A673 (cell line): ENCODE data around the gene FGF11. TPM values are rescaled to one million over a fixed set of nuclear protein-coding genes. Genes with fewer than 3 reads are reported as not detected.

Source experiments
- BruUV-seq: library from RNA; stranded (reverse); fragments of 400-500 nt; replicated peaks from 2 replicates; lab custom pipeline; 2021; lab: Mats Ljungman, UMichigan
- CTCF ChIA-PET: fragments of 300-600 bp; sonication (Branson Sonifier 250); formaldehyde crosslinking; loops from one replicate; lab custom pipeline; 2022; ENCODE audit warnings: antibody characterized with exemption; lab: Charles Lee
- POLR2A ChIA-PET: fragments of 300-600 bp; sonication (Branson Sonifier 250); formaldehyde crosslinking; loops from one replicate; lab custom pipeline; 2022; ENCODE audit warnings: antibody characterized with exemption; ENCODE audit not compliant: low non-redundant PET; lab: Charles Lee
- DNase-seq: peaks from one replicate; pipeline ENCODE4 v3.0.0-alpha.2; 2015; ENCODE audit warnings: low spot score
- H3K27ac ChIP-seq: fragments of 200-600 bp; sonication (generic); 2 replicates; pipeline ENCODE4 v1.5.1; 2016; ENCODE audit warnings: mixed run types, low read depth, mild to moderate bottlenecking, mixed read lengths, antibody characterized with exemption, low read length; ENCODE audit not compliant: poor library complexity, severe bottlenecking
- H3K27me3 ChIP-seq: fragments of 200-600 bp; sonication (generic); replicated peaks from 2 replicates; pipeline ENCODE4 v1.6.1; 2017; ENCODE audit warnings: mixed run types, low read depth, mild to moderate bottlenecking, mixed read lengths, antibody characterized with exemption, low read length; ENCODE audit not compliant: insufficient read depth, poor library complexity
- H3K36me3 ChIP-seq: fragments of 200-600 bp; sonication (generic); 2 replicates; pipeline ENCODE4 v1.6.1; 2016; ENCODE audit warnings: mixed run types, mild to moderate bottlenecking, mixed read lengths, antibody characterized with exemption, low read length; ENCODE audit not compliant: insufficient read depth, poor library complexity, severe bottlenecking
- H3K4me1 ChIP-seq: fragments of 200-600 bp; sonication (generic); 2 replicates; pipeline ENCODE4 v1.6.1; 2017; ENCODE audit warnings: mixed run types, mild to moderate bottlenecking, mixed read lengths, antibody characterized with exemption, low read length; ENCODE audit not compliant: insufficient read depth, poor library complexity, severe bottlenecking
- H3K4me3 ChIP-seq: fragments of 200-600 bp; sonication (generic); 2 replicates; pipeline ENCODE4 v1.5.1; 2016; ENCODE audit warnings: low read depth, mixed run types, mild to moderate bottlenecking, mixed read lengths, low read length; ENCODE audit not compliant: poor library complexity, severe bottlenecking
- H3K9me3 ChIP-seq: fragments of 200-600 bp; sonication (generic); 2 replicates; pipeline ENCODE4 v1.6.1; 2016; ENCODE audit warnings: mixed run types, low read depth, mild to moderate bottlenecking, mixed read lengths, antibody characterized with exemption, low read length; ENCODE audit not compliant: poor library complexity, severe bottlenecking
- EZH2 ChIP-seq: fragments of 200-600 bp; sonication (generic); IDR thresholded peaks from 2 replicates; pipeline ENCODE4 v1.6.1; 2017; ENCODE audit warnings: borderline replicate concordance, low read depth, mild to moderate bottlenecking, mixed read lengths, antibody characterized with exemption, low read length; ENCODE audit not compliant: poor library complexity, severe bottlenecking
- intact Hi-C: fragments of 100-400 bp; cut with micrococcal nuclease; formaldehyde crosslinking; loops from one replicate; pipeline ENCODE4 v1.10.0; 2022; ENCODE audit not compliant: unreplicated experiment
- total RNA-seq: library from RNA; stranded (reverse); gene quantifications from 2 replicates; pipeline ENCODE4 v1.2.3, GENCODE V29; 2021
- TF ChIP-seq, protein P1 (sequence below): fragments of 300-800, 200-600 bp; sonication (generic); conservative IDR thresholded peaks from 2 replicates; pipeline ENCODE4 v1.5.1; 2017; ENCODE audit warnings: low read depth, mild to moderate bottlenecking, antibody characterized with exemption, low read length, moderate library complexity, mixed read lengths

FGF11 gene
- total RNA-seq, 1 experiment from 2014 or later: 18.2 TPM

DNA sequence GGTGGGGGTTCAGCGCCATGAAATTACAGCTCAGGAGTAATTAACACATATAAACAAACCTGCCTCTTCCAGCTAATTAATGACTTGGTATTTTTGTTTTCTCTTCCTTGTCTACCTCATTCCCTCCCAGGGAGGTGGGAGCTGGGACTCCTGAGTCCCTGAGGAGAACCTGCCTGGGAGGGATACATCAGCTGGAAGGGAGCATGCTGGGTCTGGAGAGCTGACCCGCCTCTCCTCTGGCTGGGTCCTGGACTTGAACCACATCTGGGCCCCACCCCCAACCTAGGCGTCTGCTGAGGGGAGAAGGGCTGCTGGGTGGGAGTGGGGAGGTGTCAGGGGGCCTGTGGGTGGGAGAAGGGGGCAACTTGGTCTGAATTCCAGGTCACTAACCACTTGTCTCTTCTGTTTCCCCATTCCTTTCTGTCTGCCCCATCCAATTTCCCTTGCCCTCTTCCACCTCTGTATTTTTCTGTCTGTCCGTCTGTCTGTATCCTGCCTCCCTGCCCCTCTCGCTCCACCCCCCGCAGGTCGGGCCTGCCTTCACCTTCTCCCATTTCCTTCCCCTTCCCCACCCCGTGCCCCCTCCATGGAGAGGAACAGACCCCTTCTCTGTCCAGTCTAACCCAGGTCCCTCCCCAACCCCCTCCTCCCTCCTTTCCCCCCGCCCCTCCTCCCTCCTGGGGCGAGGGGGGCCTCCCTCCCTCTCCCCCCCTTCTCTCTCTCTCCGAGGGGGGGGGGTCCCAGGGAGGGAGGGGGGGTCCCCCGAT is 31.6 kb upstream of the FGF11 start, which contains the start of gene NLGN2:
Gene NLGN2 (plus strand): TSS at position 361 of the 767 bp plus-strand sequence. CDS start 411 bp downstream, outside the sequence.
- CTCF ChIA-PET: no interaction called here

DNA sequence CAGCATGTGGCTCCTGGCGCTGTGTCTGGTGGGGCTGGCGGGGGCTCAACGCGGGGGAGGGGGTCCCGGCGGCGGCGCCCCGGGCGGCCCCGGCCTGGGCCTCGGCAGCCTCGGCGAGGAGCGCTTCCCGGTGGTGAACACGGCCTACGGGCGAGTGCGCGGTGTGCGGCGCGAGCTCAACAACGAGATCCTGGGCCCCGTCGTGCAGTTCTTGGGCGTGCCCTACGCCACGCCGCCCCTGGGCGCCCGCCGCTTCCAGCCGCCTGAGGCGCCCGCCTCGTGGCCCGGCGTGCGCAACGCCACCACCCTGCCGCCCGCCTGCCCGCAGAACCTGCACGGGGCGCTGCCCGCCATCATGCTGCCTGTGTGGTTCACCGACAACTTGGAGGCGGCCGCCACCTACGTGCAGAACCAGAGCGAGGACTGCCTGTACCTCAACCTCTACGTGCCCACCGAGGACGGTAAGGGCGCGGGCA is 31.0 kb upstream of the FGF11 start:
- Histone ChIP-seq H3K27me3 (no peaks in the 10 kb centered on the region), H3K4me3 (no peak overlapping the region), H3K36me3 (peaks cover 13% of the 10 kb centered on the region), H3K27ac (no peak overlapping the region), H3K9me3 (no peaks in the 10 kb centered on the region), H3K4me1 (peaks cover 11% of the 10 kb centered on the region)
- intact Hi-C loops: no loop called here
- no TSS peak for BruUV-seq
- DNase-seq: no peak
- TF ChIP-seq EZH2: no peak
- TF ChIP-seq, protein P1, sequence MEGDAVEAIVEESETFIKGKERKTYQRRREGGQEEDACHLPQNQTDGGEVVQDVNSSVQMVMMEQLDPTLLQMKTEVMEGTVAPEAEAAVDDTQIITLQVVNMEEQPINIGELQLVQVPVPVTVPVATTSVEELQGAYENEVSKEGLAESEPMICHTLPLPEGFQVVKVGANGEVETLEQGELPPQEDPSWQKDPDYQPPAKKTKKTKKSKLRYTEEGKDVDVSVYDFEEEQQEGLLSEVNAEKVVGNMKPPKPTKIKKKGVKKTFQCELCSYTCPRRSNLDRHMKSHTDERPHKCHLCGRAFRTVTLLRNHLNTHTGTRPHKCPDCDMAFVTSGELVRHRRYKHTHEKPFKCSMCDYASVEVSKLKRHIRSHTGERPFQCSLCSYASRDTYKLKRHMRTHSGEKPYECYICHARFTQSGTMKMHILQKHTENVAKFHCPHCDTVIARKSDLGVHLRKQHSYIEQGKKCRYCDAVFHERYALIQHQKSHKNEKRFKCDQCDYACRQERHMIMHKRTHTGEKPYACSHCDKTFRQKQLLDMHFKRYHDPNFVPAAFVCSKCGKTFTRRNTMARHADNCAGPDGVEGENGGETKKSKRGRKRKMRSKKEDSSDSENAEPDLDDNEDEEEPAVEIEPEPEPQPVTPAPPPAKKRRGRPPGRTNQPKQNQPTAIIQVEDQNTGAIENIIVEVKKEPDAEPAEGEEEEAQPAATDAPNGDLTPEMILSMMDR: no peak
- ChIA-PET POLR2A (no interaction called here), CTCF (no interaction called here)

More for the DNA sequence above, 31.6 kb upstream of the FGF11 start, which contains the start of gene NLGN2:
- TF ChIP-seq EZH2: no peak
- TF ChIP-seq, protein P1: no peak
- Histone ChIP-seq H3K9me3 (no peaks in the 10 kb centered on the region), H3K27ac (no peak within 1 kb of the TSS), H3K27me3 (no peaks in the 10 kb centered on the region), H3K36me3 (peaks cover 13% of the 10 kb centered on the region), H3K4me1 (peaks cover 17% of the 10 kb centered on the region), H3K4me3 (no peak within 1 kb of the TSS)
- intact Hi-C loops: no loop called here
- BruUV-seq: no TSS peak
- POLR2A ChIA-PET: no interaction called here
- no peak for DNase-seq

DNA sequence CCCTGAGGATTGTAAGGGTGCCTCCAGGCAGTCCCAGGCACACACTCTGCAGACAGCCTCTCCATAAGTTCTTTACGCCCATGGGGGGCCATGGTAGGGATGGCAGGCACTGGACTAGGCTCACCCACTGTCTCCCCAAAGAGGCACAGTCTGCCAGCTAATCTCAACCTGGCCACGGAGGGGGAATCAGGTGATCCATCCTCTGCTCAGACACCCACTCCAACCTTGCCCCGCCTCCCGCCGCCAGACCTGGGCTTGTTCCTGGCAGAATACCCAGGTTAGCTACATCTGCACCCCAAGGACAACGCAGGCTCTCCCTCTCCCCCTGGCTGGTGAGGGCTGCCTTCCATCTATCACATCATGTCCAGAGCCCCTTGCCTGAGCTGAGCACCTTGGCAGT is 30.4 kb upstream of the FGF11 start:
- no peaks in the 10 kb centered on the region for H3K27me3 ChIP-seq
- H3K9me3 ChIP-seq: no peaks in the 10 kb centered on the region
- ChIA-PET CTCF (no interaction called here), POLR2A (no interaction called here)
- peaks cover 10% of the 10 kb centered on the region for H3K4me1 ChIP-seq
- H3K4me3 ChIP-seq: no peak overlapping the region
- intact Hi-C loops: no loop called here
- no peak overlapping the region for H3K27ac ChIP-seq
- no peak for TF ChIP-seq EZH2
- TF ChIP-seq, protein P1: no peak
- no TSS peak for BruUV-seq
- H3K36me3 ChIP-seq: peaks cover 13% of the 10 kb centered on the region
- DNase-seq: no peak
